Neural cell (in vitro differentiated cells): ENCODE results near the gene COIL. TPM values are rescaled to one million over a fixed set of nuclear protein-coding genes. Genes with fewer than 3 reads are reported as not detected.
"Not testable (repeated sequence)": the region's sequence is repeated elsewhere in the genome, so short reads cannot be mapped to it uniquely, and the experiment has no call there.

Experiments
- H2AFZ ChIP-seq: fragments of 200-600, 300-800 bp; sonication (generic), shearing (Covaris generic); 2 replicates; pipeline ENCODE4 v1.6.0; 2014; ENCODE audit warnings: low read depth, mild to moderate bottlenecking, antibody characterized with exemption, low read length, moderate library complexity
- H3F3A ChIP-seq: fragments of 200-600 bp; shearing (Covaris generic); 2 replicates; pipeline ENCODE4 v1.6.1; 2016; ENCODE audit warnings: mild to moderate bottlenecking, moderate library complexity, mixed read lengths, antibody characterized with exemption, low read length; ENCODE audit not compliant: insufficient read depth, poor library complexity, severe bottlenecking
- H3K27ac ChIP-seq: fragments of 200-600, 300-800 bp; sonication (generic), shearing (Covaris generic); 2 replicates; pipeline ENCODE4 v1.5.1; 2014; ENCODE audit warnings: mild to moderate bottlenecking, low read length, moderate library complexity
- H3K27me3 ChIP-seq: fragments of 300-800, 200-600 bp; sonication (generic), shearing (Covaris generic); 2 replicates; pipeline ENCODE4 v1.6.0; 2014; ENCODE audit warnings: mild to moderate bottlenecking, low read depth, low read length, moderate library complexity; ENCODE audit not compliant: insufficient read depth
- H3K36me3 ChIP-seq: fragments of 300-800, 200-600 bp; sonication (generic), shearing (Covaris generic); 2 replicates; pipeline ENCODE4 v1.5.1; 2014; ENCODE audit warnings: mild to moderate bottlenecking, antibody characterized with exemption, low read length, moderate library complexity; ENCODE audit not compliant: insufficient read depth
- H3K4me2 ChIP-seq: fragments of 300-800, 200-600 bp; sonication (generic), shearing (Covaris generic); 2 replicates; pipeline ENCODE4 v1.6.0; 2014; ENCODE audit warnings: mild to moderate bottlenecking, low read length
- H3K4me3 ChIP-seq: fragments of 300-800, 200-600 bp; sonication (generic), shearing (Covaris generic); 2 replicates; pipeline ENCODE4 v1.5.1; 2014; ENCODE audit warnings: mild to moderate bottlenecking, low read length, moderate library complexity
- H3K79me2 ChIP-seq: fragments of 200-600 bp; shearing (Covaris generic); replicated peaks from 2 replicates; pipeline ENCODE4 v1.6.0; 2014; ENCODE audit warnings: mild to moderate bottlenecking, low read length, moderate library complexity; ENCODE audit not compliant: insufficient read depth
- H3K9ac ChIP-seq: fragments of 300-800, 200-600 bp; sonication (generic), shearing (Covaris generic); 2 replicates; pipeline ENCODE4 v1.6.1; 2016; ENCODE audit warnings: mild to moderate bottlenecking, low read length, mixed read lengths
- H3K9me2 ChIP-seq: fragments of 200-600 bp; shearing (Covaris generic); 2 replicates; pipeline ENCODE4 v1.6.1; 2016; ENCODE audit warnings: mild to moderate bottlenecking, low read length, mixed read lengths; ENCODE audit not compliant: insufficient read depth
- H3K9me3 ChIP-seq: fragments of 200-600, 300-800 bp; sonication (generic), shearing (Covaris generic); 2 replicates; pipeline ENCODE4 v1.6.1; 2016; ENCODE audit warnings: mild to moderate bottlenecking, mixed run types, low read length, moderate library complexity, mixed read lengths
- H4K20me1 ChIP-seq: fragments of 200-600 bp; shearing (Covaris generic); 2 replicates; pipeline ENCODE4 v1.6.1; 2016; ENCODE audit warnings: mild to moderate bottlenecking, mixed run types; ENCODE audit not compliant: insufficient read depth
- EP300 ChIP-seq: fragments of 450-650 bp; conservative IDR thresholded peaks from 2 replicates; pipeline ENCODE4 v1.6.1; 2014; ENCODE audit warnings: antibody characterized with exemption, mild to moderate bottlenecking, moderate library complexity; ENCODE audit not compliant: poor library complexity, severe bottlenecking
- EZH2 ChIP-seq: fragments of 200-600, 300-800 bp; shearing (Covaris generic), sonication (generic); IDR thresholded peaks from 2 replicates; pipeline ENCODE4 v1.6.1; 2014; ENCODE audit warnings: antibody characterized with exemption, low read length, borderline replicate concordance, mild to moderate bottlenecking; ENCODE audit not compliant: insufficient read depth, poor library complexity, severe bottlenecking
- MXI1 ChIP-seq: fragments of 450-650 bp; conservative IDR thresholded peaks from 2 replicates; pipeline ENCODE4 v1.6.1; 2014; ENCODE audit warnings: antibody characterized with exemption, mild to moderate bottlenecking; ENCODE audit not compliant: poor library complexity, severe bottlenecking
- POLR2AphosphoS5 ChIP-seq: IDR thresholded peaks from 2 replicates; pipeline ENCODE4 v1.6.1; 2012
- RAD21 ChIP-seq: fragments of 450-650 bp; conservative IDR thresholded peaks from 2 replicates; pipeline ENCODE4 v1.6.1; 2014; ENCODE audit warnings: antibody characterized with exemption, mild to moderate bottlenecking, moderate library complexity
- SMC3 ChIP-seq: fragments of 450-650 bp; conservative IDR thresholded peaks from 2 replicates; pipeline ENCODE4 v1.6.1; 2014; ENCODE audit warnings: antibody characterized with exemption, mild to moderate bottlenecking, moderate library complexity; ENCODE audit not compliant: poor library complexity
- TAF1 ChIP-seq: IDR thresholded peaks from 2 replicates; pipeline ENCODE4 v1.6.1; 2012; ENCODE audit warnings: low read depth
- polyA plus RNA-seq: library from polyadenylated mRNA; depleted of rRNA; stranded (reverse); fragments of >200 nt; gene quantifications from 2 replicates; pipeline ENCODE4 v1.2.3, GENCODE V29; 2014
- TF ChIP-seq, protein P1 (sequence below): fragments of 450-650 bp; IDR thresholded peaks from 2 replicates; pipeline ENCODE4 v1.5.1; 2014; ENCODE audit warnings: antibody characterized with exemption, mild to moderate bottlenecking, moderate library complexity; ENCODE audit not compliant: poor library complexity, severe bottlenecking
- TF ChIP-seq, protein P2 (sequence below): IDR thresholded peaks from 2 replicates; pipeline ENCODE4 v1.6.1; 2012; ENCODE audit warnings: borderline replicate concordance

Gene COIL
- polyA plus RNA-seq, 1 donor from 2014 or later: 39.1 TPM

DNA sequence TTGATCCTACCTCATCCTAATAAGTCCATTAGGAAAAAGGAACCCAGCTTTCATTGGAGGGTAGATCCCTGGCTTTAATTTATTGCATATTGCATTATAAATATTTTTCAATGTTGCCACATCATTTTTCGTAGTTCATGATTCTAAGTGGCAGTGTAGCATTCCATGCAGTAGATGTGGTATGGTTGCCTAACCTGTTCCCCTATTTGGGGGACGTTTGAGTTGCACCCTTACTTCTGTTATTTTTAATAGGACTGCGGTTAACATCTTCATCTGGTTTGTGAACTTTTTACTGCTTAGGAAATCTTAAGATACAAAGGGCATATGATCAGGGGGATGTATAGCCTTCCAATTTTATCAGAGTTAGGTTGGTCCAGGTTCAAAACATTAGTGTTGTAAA, 22.5 kb upstream of the COIL start:
- H2AFZ ChIP-seq: no peak overlapping the region
- H3K9me3 ChIP-seq: no peaks in the 10 kb centered on the region
- no peak for TF ChIP-seq EP300

DNA sequence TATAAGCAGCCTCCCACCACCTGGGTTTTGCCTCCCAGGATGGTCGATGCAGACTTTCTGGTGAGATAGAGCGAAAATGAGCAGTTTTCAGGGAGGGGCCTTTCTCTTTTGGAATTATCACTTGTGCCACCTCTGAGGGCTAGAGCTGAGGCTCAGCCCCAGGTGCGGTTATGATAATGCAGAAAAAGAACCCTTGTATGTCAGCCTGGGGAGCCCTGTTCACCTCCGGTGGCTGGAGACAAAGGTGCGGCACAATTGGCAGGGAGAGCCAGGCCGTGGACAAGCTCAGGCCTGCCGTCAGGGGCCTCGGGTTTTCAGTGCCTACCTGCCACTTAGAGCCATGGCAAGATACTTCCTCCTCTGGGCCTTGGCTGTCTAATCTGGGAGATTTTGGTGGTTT, 21.5 kb upstream of the COIL start:
- no peaks in the 10 kb centered on the region for H3K79me2 ChIP-seq
- TF ChIP-seq MXI1 (no peak), EZH2 (no peak), TAF1 (no peak), RAD21 (no peak), EP300 (no peak), SMC3 (no peak), POLR2AphosphoS5 (no peak)
- TF ChIP-seq, protein P1, sequence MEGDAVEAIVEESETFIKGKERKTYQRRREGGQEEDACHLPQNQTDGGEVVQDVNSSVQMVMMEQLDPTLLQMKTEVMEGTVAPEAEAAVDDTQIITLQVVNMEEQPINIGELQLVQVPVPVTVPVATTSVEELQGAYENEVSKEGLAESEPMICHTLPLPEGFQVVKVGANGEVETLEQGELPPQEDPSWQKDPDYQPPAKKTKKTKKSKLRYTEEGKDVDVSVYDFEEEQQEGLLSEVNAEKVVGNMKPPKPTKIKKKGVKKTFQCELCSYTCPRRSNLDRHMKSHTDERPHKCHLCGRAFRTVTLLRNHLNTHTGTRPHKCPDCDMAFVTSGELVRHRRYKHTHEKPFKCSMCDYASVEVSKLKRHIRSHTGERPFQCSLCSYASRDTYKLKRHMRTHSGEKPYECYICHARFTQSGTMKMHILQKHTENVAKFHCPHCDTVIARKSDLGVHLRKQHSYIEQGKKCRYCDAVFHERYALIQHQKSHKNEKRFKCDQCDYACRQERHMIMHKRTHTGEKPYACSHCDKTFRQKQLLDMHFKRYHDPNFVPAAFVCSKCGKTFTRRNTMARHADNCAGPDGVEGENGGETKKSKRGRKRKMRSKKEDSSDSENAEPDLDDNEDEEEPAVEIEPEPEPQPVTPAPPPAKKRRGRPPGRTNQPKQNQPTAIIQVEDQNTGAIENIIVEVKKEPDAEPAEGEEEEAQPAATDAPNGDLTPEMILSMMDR: no peak
- TF ChIP-seq, protein P2, sequence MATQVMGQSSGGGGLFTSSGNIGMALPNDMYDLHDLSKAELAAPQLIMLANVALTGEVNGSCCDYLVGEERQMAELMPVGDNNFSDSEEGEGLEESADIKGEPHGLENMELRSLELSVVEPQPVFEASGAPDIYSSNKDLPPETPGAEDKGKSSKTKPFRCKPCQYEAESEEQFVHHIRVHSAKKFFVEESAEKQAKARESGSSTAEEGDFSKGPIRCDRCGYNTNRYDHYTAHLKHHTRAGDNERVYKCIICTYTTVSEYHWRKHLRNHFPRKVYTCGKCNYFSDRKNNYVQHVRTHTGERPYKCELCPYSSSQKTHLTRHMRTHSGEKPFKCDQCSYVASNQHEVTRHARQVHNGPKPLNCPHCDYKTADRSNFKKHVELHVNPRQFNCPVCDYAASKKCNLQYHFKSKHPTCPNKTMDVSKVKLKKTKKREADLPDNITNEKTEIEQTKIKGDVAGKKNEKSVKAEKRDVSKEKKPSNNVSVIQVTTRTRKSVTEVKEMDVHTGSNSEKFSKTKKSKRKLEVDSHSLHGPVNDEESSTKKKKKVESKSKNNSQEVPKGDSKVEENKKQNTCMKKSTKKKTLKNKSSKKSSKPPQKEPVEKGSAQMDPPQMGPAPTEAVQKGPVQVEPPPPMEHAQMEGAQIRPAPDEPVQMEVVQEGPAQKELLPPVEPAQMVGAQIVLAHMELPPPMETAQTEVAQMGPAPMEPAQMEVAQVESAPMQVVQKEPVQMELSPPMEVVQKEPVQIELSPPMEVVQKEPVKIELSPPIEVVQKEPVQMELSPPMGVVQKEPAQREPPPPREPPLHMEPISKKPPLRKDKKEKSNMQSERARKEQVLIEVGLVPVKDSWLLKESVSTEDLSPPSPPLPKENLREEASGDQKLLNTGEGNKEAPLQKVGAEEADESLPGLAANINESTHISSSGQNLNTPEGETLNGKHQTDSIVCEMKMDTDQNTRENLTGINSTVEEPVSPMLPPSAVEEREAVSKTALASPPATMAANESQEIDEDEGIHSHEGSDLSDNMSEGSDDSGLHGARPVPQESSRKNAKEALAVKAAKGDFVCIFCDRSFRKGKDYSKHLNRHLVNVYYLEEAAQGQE: no peak

More for the DNA sequence above, 22.5 kb upstream of the COIL start:
- no peaks in the 10 kb centered on the region for H3K27me3 ChIP-seq
- H3K36me3 ChIP-seq: no peaks in the 10 kb centered on the region
- H3K4me3 ChIP-seq: no peak overlapping the region
- no peak overlapping the region for H3K27ac ChIP-seq
- no peaks in the 10 kb centered on the region for H3K9me2 ChIP-seq
- no peak overlapping the region for H3K9ac ChIP-seq
- no peak overlapping the region for H3K4me2 ChIP-seq
- no peaks in the 10 kb centered on the region for H4K20me1 ChIP-seq
- H3K79me2 ChIP-seq: no peaks in the 10 kb centered on the region
- H3F3A ChIP-seq: no peaks in the 10 kb centered on the region

DNA sequence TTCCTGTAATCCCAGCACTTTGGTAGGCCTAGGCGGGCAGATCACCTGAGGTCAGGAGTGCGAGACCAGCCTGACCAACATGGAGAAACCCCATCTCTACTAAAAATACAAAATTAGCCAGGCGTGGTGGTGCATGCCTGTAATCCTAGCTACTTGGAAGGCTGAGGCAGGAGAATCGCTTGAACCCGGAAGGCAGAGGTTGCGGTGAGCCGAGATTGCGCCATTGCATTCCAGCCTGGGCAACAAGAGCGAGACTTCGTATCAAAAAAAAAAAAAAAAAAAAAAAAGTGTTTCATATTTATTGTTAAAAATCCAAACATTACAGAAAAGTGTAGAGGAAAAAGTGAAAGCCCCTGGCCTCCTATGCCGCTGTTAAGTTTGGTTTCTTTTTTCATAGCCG, 19.7 kb upstream of the COIL start:
- H3K9me2 ChIP-seq, H3K36me3 ChIP-seq, H3K9ac ChIP-seq, H3K27me3 ChIP-seq, H3K79me2 ChIP-seq, H2AFZ ChIP-seq, H3K4me2 ChIP-seq, H3K9me3 ChIP-seq, H3K4me3 ChIP-seq, H4K20me1 ChIP-seq, H3K27ac ChIP-seq, H3F3A ChIP-seq: not testable (repeated sequence)

More for the DNA sequence above, 21.5 kb upstream of the COIL start:
- Histone ChIP-seq H2AFZ (no peak overlapping the region), H3K27ac (no peak overlapping the region), H3K4me2 (no peak overlapping the region), H3K4me3 (no peak overlapping the region), H3F3A (no peaks in the 10 kb centered on the region), H3K9ac (no peak overlapping the region), H3K9me3 (no peaks in the 10 kb centered on the region), H4K20me1 (no peaks in the 10 kb centered on the region), H3K9me2 (no peaks in the 10 kb centered on the region), H3K36me3 (no peaks in the 10 kb centered on the region), H3K27me3 (no peaks in the 10 kb centered on the region)
